ENCODE measurements around the gene PCP2.

Gene PCP2

DNA sequence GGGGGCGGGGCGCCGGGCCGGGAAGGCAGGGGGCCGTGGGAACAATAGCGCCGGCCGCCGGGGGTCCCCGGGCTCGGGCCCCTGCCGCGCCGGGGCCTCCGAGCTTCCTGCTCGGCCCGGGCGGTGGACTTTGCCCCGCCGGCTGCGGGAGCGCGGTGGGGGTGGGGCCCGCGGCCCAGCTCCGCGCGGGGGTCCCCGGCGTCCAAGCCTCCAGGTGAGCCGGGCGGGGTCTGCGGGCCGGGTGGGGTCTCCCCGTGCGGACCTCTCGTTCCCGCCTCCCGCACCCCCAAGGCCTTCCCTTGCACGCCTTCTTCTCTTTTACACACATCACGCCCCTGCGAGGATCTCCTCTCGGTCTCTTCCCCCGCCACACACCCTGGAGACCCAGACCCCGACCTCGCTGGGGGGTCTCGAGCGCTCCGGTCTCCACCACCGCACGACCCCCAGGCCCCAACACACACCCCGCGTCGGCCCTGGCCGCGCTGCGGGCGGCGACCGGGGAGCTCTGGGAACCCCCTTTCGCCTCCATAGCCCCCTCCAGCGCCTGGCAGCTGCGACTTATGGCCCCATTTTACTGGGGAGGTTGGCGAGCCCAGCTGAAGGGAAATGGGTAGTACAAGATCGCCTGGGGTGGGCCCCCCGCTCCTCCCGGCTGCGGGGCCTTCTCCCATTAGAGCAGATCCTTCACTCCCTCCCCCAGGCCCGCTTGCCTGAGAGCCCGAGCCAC lies 37.1 kb downstream of the PCP2 start:
- DNase-seq (ENCODE audit: low read depth) = no peak

DNA sequence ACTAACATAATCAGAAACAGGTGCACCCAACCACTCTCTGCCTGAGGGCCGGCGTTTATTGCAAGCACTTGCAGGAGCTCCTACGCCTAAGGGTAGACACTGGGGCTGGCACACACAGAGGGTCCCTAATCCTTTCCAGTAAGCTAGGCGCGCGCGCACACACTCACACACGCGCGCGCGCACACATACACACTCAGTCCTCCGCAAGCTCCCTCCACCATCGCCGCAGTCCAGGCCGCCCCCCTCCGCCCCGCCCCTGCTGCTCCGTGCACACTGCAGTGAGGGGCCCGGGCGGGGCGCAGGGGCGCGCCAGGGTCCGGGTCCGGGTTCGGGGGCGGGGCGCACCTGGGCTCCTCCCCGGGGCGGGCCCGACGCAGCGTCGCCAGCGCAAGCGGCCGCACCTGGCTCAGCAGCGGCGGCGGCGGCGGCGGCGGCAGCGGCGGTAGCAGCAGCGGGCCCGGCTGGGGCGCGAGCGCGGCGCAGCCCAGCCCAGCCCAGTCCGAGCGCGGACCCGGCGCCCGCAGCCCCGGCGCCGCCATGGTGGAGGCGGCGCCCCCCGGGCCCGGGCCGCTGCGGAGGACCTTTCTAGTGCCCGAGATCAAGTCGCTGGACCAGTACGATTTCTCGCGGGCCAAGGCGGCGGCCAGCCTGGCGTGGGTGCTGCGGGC lies 37.9 kb downstream of the PCP2 start, which contains the start of gene CAMSAP3:
TSS of gene CAMSAP3 (plus strand) at position 398 of the 668 bp plus-strand sequence. CDS start at position 538, 140 bp downstream.
- peak; percentile 25 for DNase-seq (ENCODE audit: low read depth)

DNA sequence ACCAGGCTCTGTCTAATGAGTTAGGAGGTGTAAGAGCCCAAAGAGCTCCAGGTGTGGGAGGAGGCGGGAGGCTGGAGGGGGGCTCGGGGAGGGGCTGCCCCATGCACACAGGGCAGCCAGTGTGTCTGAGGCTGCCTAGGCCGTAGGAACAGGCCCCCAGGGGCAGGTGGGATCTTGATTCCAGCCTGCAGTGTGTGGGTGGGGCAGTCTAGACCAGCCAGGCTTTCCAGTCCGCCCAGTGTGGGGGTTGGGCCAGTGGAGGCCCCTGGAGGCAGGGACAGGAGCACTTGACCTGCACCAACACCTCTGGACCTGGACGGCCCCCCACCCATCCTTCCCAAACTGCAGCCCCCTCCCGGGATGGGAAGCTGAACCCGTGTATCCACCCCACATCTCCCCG lies 43.3 kb downstream of the PCP2 start:
- DNase-seq (ENCODE audit: low read depth) = no peak

DNA sequence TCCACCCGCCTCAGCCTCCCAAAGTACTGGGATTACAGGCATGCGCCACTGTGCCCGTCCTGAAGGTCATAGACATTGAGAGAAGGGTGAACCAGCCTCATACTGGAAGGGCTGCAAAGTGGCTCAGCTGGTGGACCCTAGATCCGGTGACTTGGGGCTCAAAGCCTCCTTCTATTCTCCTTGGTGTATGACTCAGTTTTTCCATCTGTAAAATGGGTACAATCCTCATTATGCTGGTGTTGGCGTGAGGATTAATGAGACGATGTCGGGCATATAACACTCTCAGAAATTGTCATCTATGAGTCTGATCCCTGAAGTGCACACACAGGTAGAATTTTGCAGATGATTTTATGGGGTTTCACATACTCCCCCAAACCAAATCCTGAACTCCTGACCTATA lies 43.7 kb downstream of the PCP2 start:
- no peak for DNase-seq (ENCODE audit: low read depth)

DNA sequence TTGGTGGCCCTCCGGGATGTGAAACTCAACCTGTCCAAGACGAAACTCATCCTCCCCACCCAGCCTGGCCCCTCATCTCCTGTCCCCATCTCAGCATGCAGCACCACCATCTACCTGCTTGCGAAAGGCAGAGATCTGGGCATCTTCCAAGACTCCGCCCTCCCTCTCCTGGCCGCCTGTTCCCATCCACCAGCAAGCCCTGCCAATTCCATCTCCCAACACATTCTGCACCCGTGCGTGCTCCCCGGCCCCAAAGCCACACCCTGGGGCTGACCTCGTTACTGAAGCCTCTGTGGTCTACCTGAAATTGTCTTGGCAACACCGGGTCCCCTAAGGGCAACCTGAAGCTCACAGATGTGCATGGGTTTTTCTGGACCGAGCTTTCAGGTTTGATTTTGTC lies 51.1 kb downstream of the PCP2 start:
- DNase-seq (ENCODE audit: low read depth) = no peak
